ENCODE data around the gene C7orf57. TPM values are rescaled to one million over a fixed set of nuclear protein-coding genes. Genes with fewer than 3 reads are reported as not detected.

Gene C7orf57
- total RNA-seq, 1 donor from 2014 or later, result not detected

DNA sequence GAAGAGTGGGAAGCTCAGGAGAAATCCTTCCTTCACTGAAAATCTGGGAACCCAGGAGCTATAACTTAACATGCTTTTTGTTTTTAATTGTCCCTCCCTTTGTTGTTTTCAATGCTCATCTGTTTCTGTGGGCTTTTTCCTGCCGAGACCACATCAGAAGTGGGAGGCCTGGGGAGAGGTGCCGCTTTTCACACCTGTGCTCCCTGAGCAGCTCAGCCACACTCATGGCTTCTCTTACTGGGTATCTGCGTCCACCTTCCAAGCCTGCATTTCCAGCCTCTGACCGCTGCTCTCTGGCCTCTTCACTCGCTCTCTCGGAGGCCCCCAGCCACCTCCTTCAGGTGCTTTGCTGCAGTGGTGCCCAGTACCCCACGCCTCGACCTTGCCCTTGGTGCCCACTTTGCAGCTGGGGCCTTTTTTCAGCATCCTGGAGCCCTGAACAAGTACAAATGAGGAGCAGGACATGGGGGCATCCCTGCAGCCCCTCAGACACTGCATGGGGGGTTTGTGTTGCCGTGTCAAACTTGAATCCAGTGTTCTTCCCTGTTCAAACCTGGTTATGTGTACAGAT, 9.9 kb downstream of the C7orf57 start:
- Histone ChIP-seq H3K79me2 (ENCODE audit: low read depth) (no peaks in the 10 kb centered on the region), H3K4me3 (no peak overlapping the region), H3F3A (ENCODE audit: low read depth) (no peaks in the 10 kb centered on the region), H3K4me1 (no peaks in the 10 kb centered on the region), H2AFZ (replicated peaks) (no peak overlapping the region), H3K27me3 (no peaks in the 10 kb centered on the region), H3K9ac (no peak overlapping the region), H3K9me3 (ENCODE audit: low read depth) (no peaks in the 10 kb centered on the region), H3K27ac (no peak overlapping the region), H3K4me2 (no peak overlapping the region), H3K36me3 (no peaks in the 10 kb centered on the region), H4K20me1 (ENCODE audit: low read depth) (no peaks in the 10 kb centered on the region)
- Mint-ChIP-seq H3K27ac (no peak overlapping the region), H3K27me3 (ENCODE audit: insufficient read depth, low read depth) (peaks cover 14% of the 10 kb centered on the region), H3K4me3 (no peak overlapping the region), H3K4me1 (no peaks in the 10 kb centered on the region), H3K9me3 (no peaks in the 10 kb centered on the region), H3K36me3 (no peaks in the 10 kb centered on the region)
- no peak for DNase-seq (ENCODE audit: low spot score)
- no peak for TF ChIP-seq EZH2phosphoT487 (IDR thresholded peaks at IDR 0.05)
- no peak for TF ChIP-seq EZH2 (IDR thresholded peaks at IDR 0.05)
- TF ChIP-seq CTCF (IDR thresholded peaks at IDR 0.05), result no peak

DNA sequence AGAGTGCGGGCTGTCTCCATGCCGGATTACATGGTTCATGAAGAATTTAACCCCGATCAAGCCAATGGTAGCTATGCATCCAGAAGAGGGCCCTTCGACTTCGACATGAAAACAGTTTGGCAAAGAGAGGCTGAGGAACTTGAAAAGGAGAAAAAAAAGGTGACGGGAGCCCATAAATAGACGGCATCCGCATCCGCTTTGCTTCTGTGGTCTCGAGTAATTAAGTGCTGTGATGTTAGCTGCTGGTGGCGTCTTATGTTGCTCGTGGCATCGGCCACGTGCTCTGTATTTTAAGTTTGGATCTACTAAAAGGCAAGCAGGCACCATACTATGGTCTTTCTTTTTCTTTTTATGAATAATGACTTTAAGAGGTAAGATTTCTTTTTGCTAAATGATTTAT, 11.1 kb downstream of the C7orf57 start:
- Histone ChIP-seq H3K9ac (no peak overlapping the region), H4K20me1 (ENCODE audit: low read depth) (no peaks in the 10 kb centered on the region), H2AFZ (replicated peaks) (no peak overlapping the region), H3K4me1 (no peaks in the 10 kb centered on the region), H3K27ac (no peak overlapping the region), H3K4me3 (no peak overlapping the region), H3K4me2 (no peak overlapping the region), H3F3A (ENCODE audit: low read depth) (no peaks in the 10 kb centered on the region), H3K27me3 (no peaks in the 10 kb centered on the region), H3K79me2 (ENCODE audit: low read depth) (no peaks in the 10 kb centered on the region), H3K36me3 (no peaks in the 10 kb centered on the region), H3K9me3 (ENCODE audit: low read depth) (no peaks in the 10 kb centered on the region)
- DNase-seq (ENCODE audit: low spot score), result no peak
- no peaks in the 10 kb centered on the region for H3K36me3 Mint-ChIP-seq
- peaks cover 19% of the 10 kb centered on the region for H3K27me3 Mint-ChIP-seq (ENCODE audit: insufficient read depth, low read depth)
- H3K4me3 Mint-ChIP-seq, result no peak overlapping the region
- no peaks in the 10 kb centered on the region for H3K4me1 Mint-ChIP-seq
- H3K9me3 Mint-ChIP-seq, result no peaks in the 10 kb centered on the region
- no peak for TF ChIP-seq CTCF (IDR thresholded peaks at IDR 0.05)
- TF ChIP-seq EZH2 (IDR thresholded peaks at IDR 0.05), result no peak
- no peak for TF ChIP-seq EZH2phosphoT487 (IDR thresholded peaks at IDR 0.05)
- no peak overlapping the region for H3K27ac Mint-ChIP-seq

GRCh38 chr7:48048113-48048512, 12.8 kb downstream of the C7orf57 start:
- H3K27ac Mint-ChIP-seq, result no peak overlapping the region
- H3K9ac ChIP-seq, result no peak overlapping the region
- H3K4me3 Mint-ChIP-seq, result no peak overlapping the region
- no peak for TF ChIP-seq EZH2phosphoT487 (IDR thresholded peaks at IDR 0.05)
- no peak for TF ChIP-seq CTCF (IDR thresholded peaks at IDR 0.05)
- no peak for TF ChIP-seq EZH2 (IDR thresholded peaks at IDR 0.05)
- H3K9me3 ChIP-seq (ENCODE audit: low read depth), result no peaks in the 10 kb centered on the region
- H4K20me1 ChIP-seq (ENCODE audit: low read depth), result no peaks in the 10 kb centered on the region
- H3K4me1 ChIP-seq, result no peaks in the 10 kb centered on the region
- H3F3A ChIP-seq (ENCODE audit: low read depth), result no peaks in the 10 kb centered on the region
- DNase-seq (ENCODE audit: low spot score), result no peak
- no peaks in the 10 kb centered on the region for H3K27me3 ChIP-seq
- no peak overlapping the region for H3K4me2 ChIP-seq
- no peak overlapping the region for H2AFZ ChIP-seq (replicated peaks)
- no peaks in the 10 kb centered on the region for H3K4me1 Mint-ChIP-seq
- no peak overlapping the region for H3K27ac ChIP-seq
- H3K9me3 Mint-ChIP-seq, result no peaks in the 10 kb centered on the region
- no peaks in the 10 kb centered on the region for H3K36me3 ChIP-seq
- peaks cover 15% of the 10 kb centered on the region for H3K27me3 Mint-ChIP-seq (ENCODE audit: insufficient read depth, low read depth)
- no peaks in the 10 kb centered on the region for H3K36me3 Mint-ChIP-seq
- H3K79me2 ChIP-seq (ENCODE audit: low read depth), result no peaks in the 10 kb centered on the region
- no peak overlapping the region for H3K4me3 ChIP-seq
